ENCODE measurements around the gene CEACAM8. TPM values are rescaled to one million over a fixed set of nuclear protein-coding genes. Genes with fewer than 3 reads are reported as not detected.
A peak's percentile ranks its signal among the peaks of the same experiment; 100 is the strongest.
"Not testable (repeated sequence)": the region's sequence is repeated elsewhere in the genome, so short reads cannot be mapped to it uniquely, and the experiment has no call there.

Gene CEACAM8
- total RNA-seq, 1 donor from 2014 or later = 0.13 TPM

- no peak for DNase-seq (ENCODE audit: low spot score)
Observed at GRCh38 chr19:42573642-42574041, 21.1 kb downstream of the CEACAM8 start.

DNA sequence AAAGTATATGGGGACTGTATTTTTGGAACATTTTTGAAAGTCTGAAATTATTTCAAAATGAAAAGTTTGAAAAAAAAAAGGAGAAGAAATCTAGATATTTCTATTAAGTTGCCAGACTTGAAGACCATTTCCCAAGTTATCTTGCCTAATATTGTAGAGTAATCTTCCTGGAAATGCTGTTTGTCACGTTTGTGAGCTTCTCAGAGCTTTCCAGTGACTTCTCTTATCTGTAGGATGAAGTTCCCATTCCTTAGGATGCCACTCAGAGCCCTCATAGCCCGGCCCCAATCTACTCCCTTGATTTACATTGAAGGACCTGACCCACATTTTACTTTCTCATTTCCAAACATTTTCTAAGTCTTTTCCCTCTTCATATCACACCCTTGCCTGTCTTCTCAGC, 23.6 kb downstream of the CEACAM8 start:
- DNase-seq (ENCODE audit: low spot score) = no peak

GRCh38 chr19:42569193-42569592, 25.5 kb downstream of the CEACAM8 start:
- DNase-seq (ENCODE audit: low spot score) = peak; percentile 11

DNA sequence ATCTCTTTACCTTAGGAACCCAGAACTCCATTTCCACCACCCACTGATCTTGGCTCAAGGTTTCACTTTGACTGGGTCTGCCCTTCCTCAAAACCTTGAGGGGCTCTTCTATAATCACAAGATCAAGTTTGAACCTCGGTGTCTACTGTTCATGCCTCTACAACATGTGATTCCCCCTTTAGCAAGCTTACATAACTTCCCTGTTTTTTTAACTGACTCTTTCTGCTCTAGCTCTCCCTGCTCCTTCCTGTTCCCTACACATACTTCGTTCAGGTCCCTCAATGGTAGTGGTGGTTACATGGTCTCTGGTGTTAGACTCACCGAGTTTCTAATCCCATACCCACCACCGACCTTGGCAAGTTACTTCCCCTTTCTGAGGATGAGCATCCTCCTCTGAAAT, 26.7 kb downstream of the CEACAM8 start:
- no peak for DNase-seq (ENCODE audit: low spot score)

DNA sequence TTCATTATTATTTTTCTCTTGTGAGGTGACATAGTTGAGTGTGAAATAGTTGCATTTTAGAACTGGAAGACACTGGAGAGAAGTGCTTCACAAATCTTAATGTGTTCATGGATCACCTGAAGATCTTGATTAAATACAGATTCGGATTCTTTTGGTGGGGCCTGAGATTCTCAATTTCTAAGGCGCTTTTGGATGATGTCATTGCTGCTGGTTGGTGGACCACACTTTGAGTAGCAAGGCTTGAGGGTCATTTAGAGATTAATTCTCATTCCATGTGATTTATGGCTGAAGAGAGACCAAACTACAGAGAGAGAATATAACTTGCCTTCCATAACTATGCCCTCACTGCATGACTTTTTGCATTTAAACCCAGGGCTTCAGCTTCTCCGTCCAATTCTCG, 27.2 kb downstream of the CEACAM8 start:
- no peak for DNase-seq (ENCODE audit: low spot score)

- DNase-seq (ENCODE audit: low spot score) = peak; percentile 49
Observed at GRCh38 chr19:42563352-42564210, 31.1 kb downstream of the CEACAM8 start.

DNA sequence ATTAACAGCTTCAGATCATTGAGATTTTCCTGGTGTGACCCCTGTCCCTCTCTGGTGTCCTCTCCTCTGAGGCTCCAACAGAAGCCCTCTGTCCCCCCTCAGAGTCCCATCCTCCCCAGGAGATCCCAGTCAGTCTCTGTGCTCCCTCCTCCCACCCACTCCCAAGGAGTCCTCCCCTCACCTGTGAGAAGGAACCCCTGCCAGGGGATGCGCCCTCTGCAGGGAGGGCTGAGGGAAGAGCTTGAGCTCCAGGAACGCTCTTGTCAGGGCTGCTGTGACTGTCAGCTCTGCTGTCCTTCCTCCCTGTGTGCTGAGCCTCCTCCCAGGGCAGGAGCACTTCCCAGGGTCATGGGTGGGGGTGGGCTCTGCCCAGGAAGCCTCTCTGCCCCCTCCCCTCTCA, 33.2 kb downstream of the CEACAM8 start:
- DNase-seq (ENCODE audit: low spot score) = peak; percentile 20

- peak; percentile 28 for DNase-seq (ENCODE audit: low spot score)
Observed at GRCh38 chr19:42560731-42561130, 34.0 kb downstream of the CEACAM8 start.

GRCh38 chr19:42558450-42559150, 36.1 kb downstream of the CEACAM8 start:
- peak; percentile 39 for DNase-seq (ENCODE audit: low spot score)

DNA sequence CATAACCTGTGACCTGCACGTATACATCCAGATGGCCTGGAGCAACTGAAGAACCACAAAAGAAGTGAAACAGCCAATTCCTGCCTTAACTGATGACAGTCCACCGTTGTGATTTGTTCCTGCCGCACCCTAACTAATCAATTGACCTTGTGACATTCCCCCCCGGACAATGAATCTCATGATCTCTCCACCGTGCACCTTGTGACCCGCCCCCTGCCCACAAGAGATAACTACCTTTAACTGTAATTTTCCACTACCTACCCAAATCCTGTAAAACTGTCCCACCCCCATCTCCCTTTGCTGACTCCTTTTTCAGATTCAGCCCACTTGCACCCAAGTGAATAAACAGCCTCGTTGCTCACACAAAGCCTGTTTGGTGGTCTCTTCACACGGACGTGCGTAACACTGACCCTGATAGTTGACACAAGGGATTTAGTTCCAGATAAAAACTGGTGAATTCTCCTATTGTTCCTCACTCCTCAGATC, 37.3 kb downstream of the CEACAM8 start:
- peak; percentile 24 for DNase-seq (ENCODE audit: low spot score)

GRCh38 chr19:42555801-42556200, 38.9 kb downstream of the CEACAM8 start:
- DNase-seq (ENCODE audit: low spot score) = peak; percentile 65

GRCh38 chr19:42555317-42555716, 39.4 kb downstream of the CEACAM8 start:
- peak; percentile 84 for DNase-seq (ENCODE audit: low spot score)

DNA sequence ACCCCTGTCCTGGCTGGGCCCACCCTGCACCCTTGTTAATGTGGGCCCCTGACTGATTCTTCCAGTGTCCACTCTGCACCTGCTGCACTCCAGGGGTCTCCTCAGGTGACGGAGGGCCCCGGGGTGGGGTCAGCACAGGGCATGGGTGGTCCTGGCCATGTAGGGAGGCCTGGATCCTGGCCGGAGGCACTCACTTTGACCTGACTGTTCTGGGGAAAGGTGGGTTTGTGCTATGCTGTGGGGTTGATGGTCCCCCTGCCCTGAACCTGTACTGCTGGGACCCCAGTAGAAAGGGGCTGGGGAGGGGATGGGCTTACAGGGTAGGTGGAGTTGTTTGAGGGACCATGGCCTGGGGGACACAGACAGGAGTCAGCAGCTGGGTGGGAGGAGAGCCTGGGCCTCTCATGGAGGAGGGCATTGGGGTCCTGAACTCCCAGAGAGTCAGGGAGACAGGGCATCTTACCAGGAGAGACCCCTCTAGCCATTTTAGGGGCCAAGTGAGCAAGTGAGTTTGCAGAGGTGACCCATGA, 40.6 kb downstream of the CEACAM8 start:
- DNase-seq (ENCODE audit: low spot score) = peak; percentile 55

GRCh38 chr19:42553292-42554045, 41.3 kb downstream of the CEACAM8 start:
- peak; percentile 77 for DNase-seq (ENCODE audit: low spot score)

DNA sequence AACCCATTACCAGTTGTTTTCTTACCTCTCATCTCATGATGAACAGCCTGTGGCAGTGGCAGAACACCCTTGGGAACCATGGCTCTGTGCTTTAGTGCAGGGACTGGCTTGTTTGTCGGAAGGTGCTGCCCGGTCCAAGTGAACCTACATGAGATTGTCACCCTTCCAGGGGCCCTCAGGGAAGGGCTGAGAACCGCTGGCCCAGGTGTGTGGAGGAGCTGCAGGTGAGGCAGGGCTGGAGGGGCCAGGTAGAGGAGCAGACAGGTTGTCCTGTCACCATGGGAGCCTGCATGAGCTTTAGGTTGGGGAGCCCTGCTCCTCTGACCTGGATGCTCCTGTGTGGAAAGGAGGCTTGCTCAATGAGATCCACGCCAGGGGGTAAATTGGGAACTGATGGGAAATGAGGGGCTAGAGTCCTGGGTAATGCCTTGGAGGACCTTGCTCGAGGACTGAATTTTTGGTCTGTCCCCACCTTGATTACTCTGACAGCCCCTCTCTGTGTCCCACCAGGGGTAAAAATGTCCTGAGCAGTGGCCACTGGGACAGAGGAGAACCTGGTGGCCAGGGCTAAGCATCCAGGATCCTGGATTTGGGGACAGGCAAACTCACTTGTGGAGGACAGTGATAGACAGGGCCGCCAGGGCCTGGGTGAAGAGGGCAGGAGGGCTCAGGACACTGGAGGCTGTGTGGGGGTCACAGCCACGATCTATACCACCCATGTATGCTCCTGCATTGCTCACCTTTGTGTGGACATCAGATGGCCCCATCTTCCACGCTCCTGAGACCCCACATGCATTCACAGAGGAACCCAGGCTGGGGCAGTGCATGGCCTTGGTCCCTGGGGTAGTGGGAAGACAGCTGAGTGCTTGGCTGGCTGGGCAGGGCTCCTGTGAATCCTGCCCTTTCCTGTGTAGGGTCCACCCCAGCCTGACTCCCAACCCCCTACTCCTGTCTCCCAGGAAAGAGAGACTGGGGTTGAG, 42.3 kb downstream of the CEACAM8 start:
- peak; percentile 84 for DNase-seq (ENCODE audit: low spot score)

DNA sequence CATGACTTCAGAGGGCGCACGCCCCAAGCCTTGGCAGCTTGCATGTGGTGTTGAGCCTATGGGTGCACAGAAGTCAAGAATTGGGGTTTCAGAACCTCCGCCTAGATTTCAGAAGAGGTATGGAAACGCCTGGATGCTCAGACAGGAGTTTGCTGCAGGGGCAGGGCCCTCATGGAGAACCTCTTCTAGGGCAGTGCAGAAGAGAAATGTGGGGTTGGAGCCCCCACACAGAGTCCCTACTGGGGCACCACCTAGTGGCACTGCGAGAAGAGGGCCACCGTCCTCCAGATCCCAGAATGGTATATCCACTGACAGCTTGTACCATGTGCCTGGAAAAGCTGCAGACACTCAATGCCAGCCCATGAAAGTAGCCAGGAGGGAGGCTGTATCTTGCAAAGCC, 44.2 kb downstream of the CEACAM8 start:
- peak; percentile 60 for DNase-seq (ENCODE audit: low spot score)

DNA sequence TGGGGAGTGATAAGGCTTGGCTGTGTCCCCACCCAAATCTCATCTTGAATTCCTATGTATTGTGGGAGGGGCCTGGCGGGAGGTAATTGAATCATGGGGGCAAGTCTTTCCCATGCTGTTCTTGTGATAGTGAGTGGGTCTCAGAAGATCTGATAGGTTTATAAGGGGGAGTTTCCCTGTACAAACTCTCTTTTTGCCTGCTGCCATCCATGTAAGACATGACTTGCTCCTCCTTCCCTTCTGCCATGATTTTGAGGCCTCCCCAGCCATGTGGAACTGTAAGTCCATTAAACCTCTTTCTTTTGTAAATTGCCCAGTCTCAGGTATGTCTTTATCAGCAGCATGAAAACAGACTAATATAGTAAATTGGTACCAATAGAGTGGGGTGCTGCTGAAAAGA, 45.7 kb downstream of the CEACAM8 start:
- DNase-seq (ENCODE audit: low spot score) = not testable (repeated sequence)

- peak; percentile 4 for DNase-seq (ENCODE audit: low spot score)
Observed at GRCh38 chr19:42548552-42548951, 46.2 kb downstream of the CEACAM8 start.

DNA sequence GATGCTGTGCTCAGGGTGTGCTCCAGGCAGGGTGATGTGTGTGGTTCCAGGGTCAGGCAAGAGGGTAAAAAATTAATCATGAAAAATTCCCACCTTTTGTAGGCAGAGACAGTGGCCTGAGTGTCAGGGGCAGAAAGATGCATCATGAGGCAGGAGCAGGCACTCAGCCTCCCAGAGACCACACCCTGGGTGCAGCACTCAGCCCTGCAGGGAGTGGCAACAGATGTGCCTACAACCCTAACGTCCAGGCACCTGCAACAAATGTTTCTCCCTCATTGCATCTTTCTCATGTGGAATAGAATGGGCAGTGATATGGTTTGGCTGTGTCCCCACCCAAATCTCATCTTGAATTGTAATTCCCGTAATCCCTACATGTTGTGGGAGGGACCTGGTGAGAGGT, 46.8 kb downstream of the CEACAM8 start:
- DNase-seq (ENCODE audit: low spot score) = peak; percentile 16

Measured in mesenteric fat pad (tissue), 1 donor.